ENCODE measurements around the gene MARCHF9. TPM values are rescaled to one million over a fixed set of nuclear protein-coding genes. Genes with fewer than 3 reads are reported as not detected.
A peak's percentile ranks its signal among the peaks of the same experiment; 100 is the strongest.

Gene MARCHF9
- total RNA-seq, 1 experiment from 2014 or later, result 19.8 TPM

GRCh38 chr12:57735198-57735855 is 19.6 kb upstream of the MARCHF9 start:
- ChIA-PET POLR2A (ENCODE audit: low non-redundant PET) (no interaction called here), CTCF (interaction anchor here (1.0 to 2.3 kb wide), 2 partner anchors 9 to 152 kb away, joined by 3 to 17 read pairs; no protein-coding TSS in a partner anchor)
- Histone ChIP-seq H3K36me3 (ENCODE audit: insufficient read depth, low read length, poor library complexity, severe bottlenecking) (no peaks in the 10 kb centered on the region), H3K4me3 (ENCODE audit: low read depth, low read length, poor library complexity, severe bottlenecking) (no peak overlapping the region), H3K27me3 (replicated peaks; ENCODE audit: insufficient read depth, low read depth, low read length, poor library complexity) (peaks cover 18% of the 10 kb centered on the region), H3K4me1 (ENCODE audit: insufficient read depth, low read length, poor library complexity, severe bottlenecking) (peaks cover 30% of the 10 kb centered on the region), H3K27ac (ENCODE audit: low read depth, low read length, poor library complexity, severe bottlenecking) (no peak overlapping the region), H3K9me3 (ENCODE audit: low read depth, low read length, poor library complexity, severe bottlenecking) (no peaks in the 10 kb centered on the region)
- DNase-seq (ENCODE audit: low spot score), result no peak
- BruUV-seq (replicated peaks), result no TSS peak
- TF ChIP-seq EZH2 (IDR thresholded peaks at IDR 0.05; ENCODE audit: borderline replicate concordance, low read depth, low read length, poor library complexity, severe bottlenecking), result no peak
- no peak for TF ChIP-seq CTCF (conservative IDR thresholded peaks at IDR 0.05; ENCODE audit: low read depth, low read length)
- intact Hi-C loops (cut with micrococcal nuclease; ENCODE audit: unreplicated experiment), result no loop called here

GRCh38 chr12:57735952-57736740 is 18.8 kb upstream of the MARCHF9 start:
- Histone ChIP-seq H3K4me3 (ENCODE audit: low read depth, low read length, poor library complexity, severe bottlenecking) (peak overlapping the region; percentile 62), H3K4me1 (ENCODE audit: insufficient read depth, low read length, poor library complexity, severe bottlenecking) (peaks cover 31% of the 10 kb centered on the region), H3K9me3 (ENCODE audit: low read depth, low read length, poor library complexity, severe bottlenecking) (no peaks in the 10 kb centered on the region), H3K27me3 (replicated peaks; ENCODE audit: insufficient read depth, low read depth, low read length, poor library complexity) (peaks cover 18% of the 10 kb centered on the region), H3K27ac (ENCODE audit: low read depth, low read length, poor library complexity, severe bottlenecking) (no peak overlapping the region), H3K36me3 (ENCODE audit: insufficient read depth, low read length, poor library complexity, severe bottlenecking) (no peaks in the 10 kb centered on the region)
- TF ChIP-seq EZH2 (IDR thresholded peaks at IDR 0.05; ENCODE audit: borderline replicate concordance, low read depth, low read length, poor library complexity, severe bottlenecking) (no peak), CTCF (conservative IDR thresholded peaks at IDR 0.05; ENCODE audit: low read depth, low read length) (peak; percentile 44)
- CTCF ChIA-PET, result interaction anchor here (0.6 to 2.3 kb wide), 5 partner anchors 9 to 471 kb away, joined by 3 to 17 read pairs (median 3); no protein-coding TSS in a partner anchor
- POLR2A ChIA-PET (ENCODE audit: low non-redundant PET), result no interaction called here
- no peak for DNase-seq (ENCODE audit: low spot score)
- BruUV-seq (replicated peaks), result no TSS peak
- intact Hi-C loops (cut with micrococcal nuclease; ENCODE audit: unreplicated experiment), result no loop called here

GRCh38 chr12:57736741-57737466 is 18.0 kb upstream of the MARCHF9 start:
- Histone ChIP-seq H3K36me3 (ENCODE audit: insufficient read depth, low read length, poor library complexity, severe bottlenecking) (no peaks in the 10 kb centered on the region), H3K9me3 (ENCODE audit: low read depth, low read length, poor library complexity, severe bottlenecking) (no peaks in the 10 kb centered on the region), H3K27ac (ENCODE audit: low read depth, low read length, poor library complexity, severe bottlenecking) (no peak overlapping the region), H3K4me1 (ENCODE audit: insufficient read depth, low read length, poor library complexity, severe bottlenecking) (peaks cover 31% of the 10 kb centered on the region), H3K27me3 (replicated peaks; ENCODE audit: insufficient read depth, low read depth, low read length, poor library complexity) (peaks cover 18% of the 10 kb centered on the region), H3K4me3 (ENCODE audit: low read depth, low read length, poor library complexity, severe bottlenecking) (peak overlapping the region; percentile 62)
- CTCF ChIA-PET, result interaction anchor here (0.6 to 2.3 kb wide), 4 partner anchors 10 to 472 kb away, joined by 3 to 17 read pairs (median 4); no protein-coding TSS in a partner anchor
- BruUV-seq (replicated peaks), result no TSS peak
- POLR2A ChIA-PET (ENCODE audit: low non-redundant PET), result no interaction called here
- TF ChIP-seq EZH2 (IDR thresholded peaks at IDR 0.05; ENCODE audit: borderline replicate concordance, low read depth, low read length, poor library complexity, severe bottlenecking), result no peak
- intact Hi-C loops (cut with micrococcal nuclease; ENCODE audit: unreplicated experiment), result no loop called here
- no peak for DNase-seq (ENCODE audit: low spot score)

All from A673 (cell line).